HG03159 (cell line): ENCODE measurements around the gene ETFB.

Experiments used
- ATAC-seq: cut with Tn5 transposase; IDR thresholded peaks from one replicate; pipeline ENCODE4 v1.9.1; 2021; ENCODE audit warnings: mild to moderate bottlenecking, moderate library complexity; ENCODE audit not compliant: unreplicated experiment

Gene ETFB

DNA sequence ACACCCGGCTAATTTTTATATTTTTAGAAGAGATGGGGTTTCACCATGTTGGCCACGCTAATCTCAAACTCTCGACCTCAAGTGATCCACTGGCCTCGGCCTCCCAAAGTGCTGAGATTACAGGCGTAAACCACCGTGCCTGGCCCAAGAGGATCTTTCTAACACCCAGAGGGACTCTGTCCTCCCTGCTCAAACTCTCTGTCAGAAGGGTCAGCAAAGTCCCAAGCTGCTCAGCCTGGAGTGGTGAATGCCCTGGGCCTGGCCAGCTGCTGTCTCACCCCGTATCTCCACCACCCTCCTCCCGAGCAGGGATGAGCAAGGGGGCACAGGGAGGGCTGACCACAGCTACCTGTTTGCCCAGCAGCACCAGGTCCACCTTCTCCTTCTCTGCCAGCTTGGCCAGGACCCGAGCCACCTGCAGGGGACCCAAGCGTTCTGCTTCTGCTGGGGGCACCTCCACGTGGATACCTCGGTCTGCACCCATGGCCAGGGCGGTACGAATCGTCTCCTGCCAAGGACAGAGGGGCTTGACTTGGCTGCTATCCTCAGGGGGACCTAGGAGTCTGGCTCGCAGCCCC lies 13.3 kb downstream of the ETFB start:
- ATAC-seq, result no peak

DNA sequence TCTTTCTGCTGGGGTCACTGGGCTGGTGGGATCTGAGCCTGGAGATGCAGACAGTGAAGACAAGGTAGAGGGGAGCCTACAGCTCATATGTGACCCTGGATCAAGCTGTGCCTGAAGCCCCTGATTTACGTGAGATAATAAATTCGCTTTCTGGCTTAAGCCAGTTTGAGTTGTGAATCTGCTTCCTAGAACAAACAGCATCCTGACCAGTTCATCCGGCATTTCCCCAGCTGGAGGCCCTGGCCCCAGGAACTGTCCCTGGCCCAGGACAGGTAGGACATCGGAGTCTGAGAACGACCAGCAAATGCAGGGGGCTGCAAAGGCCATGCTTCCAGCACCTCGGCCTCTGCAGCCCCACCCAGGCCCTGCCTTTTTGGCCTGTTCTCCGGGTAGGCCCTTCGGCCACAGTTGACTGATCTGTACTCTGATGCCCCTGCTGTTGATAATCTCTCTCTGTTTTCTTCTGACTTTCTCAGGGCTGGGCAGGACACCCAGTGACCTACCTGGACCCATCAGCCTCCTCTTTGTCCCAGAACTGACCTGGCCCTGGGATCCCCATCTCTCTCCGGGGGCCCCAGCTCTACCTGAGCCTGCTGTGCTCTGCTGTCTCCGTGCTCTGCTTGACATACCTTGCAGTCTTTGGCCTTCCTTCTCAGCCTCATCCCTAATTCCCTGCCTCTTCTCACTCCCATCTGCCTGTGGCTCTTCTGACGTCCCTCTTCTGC lies 14.8 kb downstream of the ETFB start:
- no peak for ATAC-seq

GRCh38 chr19:51347209-51347928 lies 18.8 kb downstream of the ETFB start:
- no peak for ATAC-seq

- ATAC-seq, result no peak
Measured at GRCh38 chr19:51346742-51347141, 19.4 kb downstream of the ETFB start.

DNA sequence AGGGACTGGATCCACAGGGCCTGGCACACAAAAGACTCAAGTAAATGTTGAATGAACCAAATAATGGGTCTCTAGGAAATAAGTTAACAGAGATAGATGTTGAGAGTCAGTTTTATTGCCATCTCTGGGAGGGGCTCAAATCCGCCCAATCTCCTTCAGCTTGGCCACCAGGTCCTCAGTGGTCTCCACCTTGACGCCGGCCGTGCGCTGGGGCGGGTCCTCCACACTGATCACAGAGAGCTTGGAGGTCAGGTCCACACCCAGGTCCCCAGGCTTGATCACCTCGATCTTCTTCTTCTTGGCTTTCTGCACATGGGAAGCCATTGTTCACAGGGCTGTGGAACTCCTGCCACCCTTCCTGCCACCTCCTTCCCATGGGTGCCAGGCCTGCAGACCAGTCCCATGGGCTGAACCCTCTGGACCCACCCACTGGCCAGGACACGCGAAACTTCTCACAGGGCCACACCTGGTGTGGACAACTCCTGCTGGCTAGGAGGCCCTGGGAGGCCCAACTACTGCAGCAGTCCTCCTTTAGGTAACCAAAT lies 21.0 kb downstream of the ETFB start:
- no peak for ATAC-seq

- no peak for ATAC-seq
Measured at GRCh38 chr19:51342631-51343569, 23.3 kb downstream of the ETFB start.

GRCh38 chr19:51341976-51342580 lies 24.1 kb downstream of the ETFB start, which contains the start of gene VSIG10L:
TSS of gene VSIG10L (minus strand) at chr19:51342139. CDS start at chr19:51342124, 15 bp downstream.
- ATAC-seq, result no peak

DNA sequence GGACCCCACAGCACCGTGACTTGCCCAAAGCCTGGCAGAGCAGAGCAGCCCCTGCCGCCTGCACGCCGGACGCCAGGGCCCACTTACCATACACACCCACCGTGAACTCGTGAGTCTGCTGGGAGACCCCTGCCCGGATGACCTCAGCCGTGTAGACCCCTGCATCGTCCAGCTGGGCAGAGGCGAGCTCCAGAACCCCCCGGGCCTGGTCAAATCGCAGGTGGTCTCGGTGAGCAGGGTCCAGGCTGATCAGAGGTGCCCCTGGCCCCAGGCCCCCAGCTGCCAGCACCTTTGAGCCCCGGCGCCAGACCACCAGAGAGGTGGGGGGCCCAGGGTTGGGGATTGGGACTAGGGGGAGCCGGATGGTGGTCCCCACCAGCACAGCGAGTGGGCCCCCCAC lies 25.1 kb downstream of the ETFB start:
- ATAC-seq, result no peak

- ATAC-seq, result peak; percentile 58
Measured at GRCh38 chr19:51339687-51340656, 26.2 kb downstream of the ETFB start.

DNA sequence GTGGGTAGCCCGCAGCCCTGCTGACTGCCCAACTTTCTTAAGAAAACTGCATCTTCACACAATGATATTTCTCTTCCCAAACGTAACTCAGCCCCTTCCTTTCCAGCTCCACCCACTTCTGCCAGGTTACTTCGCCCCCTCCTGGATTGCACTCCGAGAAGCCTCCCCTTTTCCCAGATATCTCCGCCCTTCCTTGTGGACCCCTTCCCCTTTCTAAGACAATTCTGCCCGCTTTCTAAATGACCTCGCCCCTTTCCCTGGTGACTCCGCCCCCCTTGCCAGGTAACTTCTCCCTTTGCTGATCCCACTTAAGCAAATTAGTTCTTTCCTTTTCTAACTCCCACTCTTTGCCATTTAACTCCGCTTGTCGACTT lies 26.9 kb downstream of the ETFB start:
- no peak for ATAC-seq

DNA sequence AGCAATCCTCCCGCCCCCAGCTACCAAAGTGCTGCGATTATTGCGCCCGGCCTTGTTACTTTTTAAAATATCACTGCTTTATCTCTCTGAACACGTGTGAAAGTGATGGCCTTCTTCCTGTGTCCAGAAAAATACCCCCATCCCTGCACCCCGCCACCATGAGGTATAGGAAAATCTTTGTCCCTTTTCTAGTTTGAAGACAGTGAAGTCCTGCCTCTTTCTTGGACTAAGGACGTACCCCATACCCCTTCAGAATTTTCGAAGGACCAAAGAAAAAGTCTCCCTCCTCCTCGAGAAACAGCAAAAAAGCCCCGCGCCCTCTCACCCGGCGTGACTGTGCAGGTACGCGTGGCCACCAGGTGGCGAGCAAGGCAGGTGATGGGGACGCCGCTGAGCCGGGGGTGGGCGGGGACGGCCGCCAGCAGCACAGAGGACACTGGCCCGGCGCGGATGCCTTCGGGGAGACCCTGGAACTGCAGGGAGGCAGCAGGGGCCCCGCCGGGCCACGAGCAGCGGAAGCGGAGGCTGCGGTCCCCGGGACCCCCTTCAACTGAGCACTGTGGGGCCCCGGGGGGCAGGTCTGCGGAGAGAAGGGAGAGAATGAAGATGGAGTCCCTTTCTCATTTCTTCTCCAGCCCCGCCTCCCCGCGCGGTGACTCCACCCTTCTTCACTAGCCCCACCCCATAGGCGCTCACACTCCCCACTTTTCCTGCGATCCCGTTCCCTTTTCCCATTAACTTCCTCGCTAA lies 27.4 kb downstream of the ETFB start:
- peak; percentile 60 for ATAC-seq

DNA sequence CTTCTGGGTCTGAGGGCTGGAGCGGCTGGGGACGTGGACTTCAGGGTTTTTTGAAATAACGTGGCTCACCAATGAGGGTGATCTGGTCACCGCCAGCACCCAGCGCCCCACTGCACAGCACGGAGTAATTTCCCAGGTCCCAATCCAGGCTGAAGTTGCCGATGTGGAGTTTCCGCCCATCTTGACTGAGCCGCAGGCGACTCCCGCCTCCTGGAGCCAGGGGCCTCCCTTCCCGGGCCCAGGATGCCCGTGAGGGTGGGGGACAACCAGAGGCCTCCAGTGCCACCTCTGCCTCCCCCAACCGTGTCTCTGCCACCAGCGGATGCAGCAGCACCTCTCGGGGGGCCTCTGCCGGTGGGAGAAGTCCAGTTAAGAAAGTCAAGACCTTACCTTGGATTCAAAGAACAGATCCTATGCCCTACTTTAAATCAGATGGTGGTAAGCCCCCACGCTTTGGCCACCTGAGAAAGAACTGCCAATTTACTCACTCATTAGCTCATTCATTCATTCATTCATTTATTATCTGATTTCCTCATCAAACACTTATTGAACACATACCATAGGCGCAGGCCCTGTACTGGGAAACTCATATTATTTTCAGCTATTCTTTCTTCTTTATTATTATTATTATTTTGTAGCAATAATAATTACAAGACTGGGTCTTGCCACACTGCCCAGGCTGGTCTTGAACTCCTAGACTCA lies 28.2 kb downstream of the ETFB start:
- no peak for ATAC-seq

DNA sequence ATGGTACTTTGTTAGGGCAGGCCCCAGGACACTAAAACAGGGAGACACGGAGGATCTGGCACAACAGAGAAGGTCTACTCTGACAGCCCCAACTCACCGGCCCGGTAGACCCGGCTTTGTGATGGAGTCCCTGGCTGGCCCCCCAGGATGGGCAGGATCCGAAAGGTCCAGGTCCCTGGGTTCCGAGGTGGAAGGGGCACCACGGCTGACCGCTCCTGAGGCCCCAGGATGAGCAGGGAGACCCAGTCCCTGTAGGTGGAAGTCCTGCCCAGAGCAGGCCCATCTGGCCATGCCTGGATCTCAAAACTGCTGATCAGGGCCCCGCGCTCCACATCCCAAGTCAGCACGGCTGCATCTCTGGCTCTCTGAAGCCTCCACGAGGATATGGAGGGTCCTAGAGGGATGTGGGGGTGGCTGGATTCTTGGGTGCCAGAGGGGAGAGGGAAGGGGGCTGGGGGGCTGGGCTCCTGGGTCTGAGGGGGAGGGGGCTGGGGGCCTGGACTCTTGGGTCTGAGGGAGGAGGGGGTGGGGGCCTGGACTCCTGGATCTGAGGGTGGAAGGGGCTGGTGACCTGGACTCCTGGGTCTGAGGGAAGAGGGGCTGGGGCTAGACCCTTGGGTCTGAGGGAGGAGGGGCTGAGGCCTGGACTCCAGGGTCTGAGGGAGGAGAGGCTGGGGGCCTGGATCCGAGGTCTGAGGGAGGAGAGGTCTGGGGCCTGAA lies 28.9 kb downstream of the ETFB start:
- ATAC-seq, result no peak

GRCh38 chr19:51333836-51334460 lies 32.2 kb downstream of the ETFB start:
- no peak for ATAC-seq

- no peak for ATAC-seq
Measured at GRCh38 chr19:51331716-51332115, 34.5 kb downstream of the ETFB start.

- ATAC-seq, result no peak
Measured at GRCh38 chr19:51331193-51331592, 35.0 kb downstream of the ETFB start.

- no peak for ATAC-seq
Measured at GRCh38 chr19:51330366-51330765, 35.8 kb downstream of the ETFB start.
